ENCODE data around the gene ELOB. TPM values are rescaled to one million over a fixed set of nuclear protein-coding genes. Genes with fewer than 3 reads are reported as not detected.

ELOB gene
- total RNA-seq, 2 experiments from 2014 or later: 305 to 307 TPM

- ChIA-PET POLR2A (no interaction called here), CTCF (interaction anchor here (0.5 to 0.8 kb wide), 2 partner anchors 12 to 158 kb away, joined by 3 to 4 read pairs; no protein-coding TSS in a partner anchor)
These were observed 3.7 kb downstream of the ELOB start for GRCh38 chr16:2773188-2773968.

GRCh38 chr16:2771496-2772402 is 5.3 kb downstream of the ELOB start:
- CTCF ChIA-PET: no interaction called here

GRCh38 chr16:2770057-2770951 is 6.8 kb downstream of the ELOB start:
- POLR2A ChIA-PET: interaction anchor here (0.6 kb wide), 1 partner anchor 27 kb away, joined by 11 read pairs; no protein-coding TSS in a partner anchor
- CTCF ChIA-PET: no interaction called here

More at GRCh38 chr16:2771496-2772402, 5.3 kb downstream of the ELOB start:
- POLR2A ChIA-PET: no interaction called here

GRCh38 chr16:2769675-2770056 is 7.4 kb downstream of the ELOB start:
- CTCF ChIA-PET: no interaction called here
- POLR2A ChIA-PET: interaction anchor here (0.6 kb wide), 1 partner anchor 28 kb away, joined by 11 read pairs; no protein-coding TSS in a partner anchor

GRCh38 chr16:2769100-2769529 is 8.0 kb downstream of the ELOB start:
- CTCF ChIA-PET: interaction anchor here (0.6 kb wide), 1 partner anchor 12 kb away, joined by 4 read pairs; no protein-coding TSS in a partner anchor
- POLR2A ChIA-PET: interaction anchor here (1.0 to 1.2 kb wide), 2 partner anchors 9 to 12 kb away, joined by 3 read pairs; no protein-coding TSS in a partner anchor

- POLR2A ChIA-PET: interaction anchor here (1.0 to 1.2 kb wide), 2 partner anchors 9 to 12 kb away, joined by 3 read pairs; no protein-coding TSS in a partner anchor
- CTCF ChIA-PET: interaction anchor here (0.6 kb wide), 1 partner anchor 12 kb away, joined by 4 read pairs; no protein-coding TSS in a partner anchor
These were observed 8.5 kb downstream of the ELOB start for GRCh38 chr16:2768403-2769089.

GRCh38 chr16:2767891-2768290 is 9.2 kb downstream of the ELOB start:
- CTCF ChIA-PET: no interaction called here
- POLR2A ChIA-PET: no interaction called here

- ChIA-PET POLR2A (no interaction called here), CTCF (no interaction called here)
These were observed 9.8 kb downstream of the ELOB start for GRCh38 chr16:2767140-2767731.

- ChIA-PET POLR2A (no interaction called here), CTCF (no interaction called here)
These were observed 10.5 kb downstream of the ELOB start for GRCh38 chr16:2766430-2767139.

GRCh38 chr16:2765462-2766404 is 11.3 kb downstream of the ELOB start:
- CTCF ChIA-PET: no interaction called here
- POLR2A ChIA-PET: no interaction called here

GRCh38 chr16:2764718-2765117 is 12.4 kb downstream of the ELOB start:
- ChIA-PET POLR2A (no interaction called here), CTCF (no interaction called here)

GRCh38 chr16:2763173-2763572 is 13.9 kb downstream of the ELOB start:
- ChIA-PET CTCF (interaction anchor here (1.6 kb wide), 1 partner anchor 10 kb away, joined by 4 read pairs; no protein-coding TSS in a partner anchor), POLR2A (no interaction called here)

GRCh38 chr16:2762711-2763110 is 14.4 kb downstream of the ELOB start:
- ChIA-PET POLR2A (no interaction called here), CTCF (interaction anchor here (1.6 kb wide), 1 partner anchor 9 kb away, joined by 4 read pairs; no protein-coding TSS in a partner anchor)

- ChIA-PET POLR2A (interaction anchor here (0.5 kb wide), 1 partner anchor 9 kb away, joined by 4 read pairs; no protein-coding TSS in a partner anchor), CTCF (interaction anchor here (1.6 kb wide), 1 partner anchor 9 kb away, joined by 4 read pairs; no protein-coding TSS in a partner anchor)
These were observed 15.0 kb downstream of the ELOB start for GRCh38 chr16:2761886-2762583.

GRCh38 chr16:2761472-2761871 is 15.6 kb downstream of the ELOB start:
- ChIA-PET POLR2A (no interaction called here), CTCF (no interaction called here)

- POLR2A ChIA-PET: interaction anchor here (0.7 kb wide), 1 partner anchor 12 kb away, joined by 3 read pairs; no protein-coding TSS in a partner anchor
- CTCF ChIA-PET: no interaction called here
These were observed 19.7 kb downstream of the ELOB start for GRCh38 chr16:2757344-2757743.
